Spleen (tissue), 11 donors: Measurements from ENCODE around the gene WDR70. TPM values are rescaled to one million over a fixed set of nuclear protein-coding genes. Genes with fewer than 3 reads are reported as not detected.

Experiments
- DNase-seq: peaks from one replicate; pipeline ENCODE4 v3.0.0-alpha.2; 2020
- H3K27ac ChIP-seq, 8 donors: fragments of 200-600 bp; sonication (generic) in 7 of 8; 1 replicate in 4 of 8; 2 replicates in 4 of 8; pipeline versions ENCODE4 v1.5.0 to v1.8.0; 2016 to 2021; ENCODE audit warnings: inconsistent platforms in 4 of 8, mild to moderate bottlenecking in 4 of 8, moderate library complexity in 1 of 8
- H3K27me3 ChIP-seq, 7 donors: fragments of 200-600 bp; sonication (generic) in 6 of 7; replicated peaks in 1 of 7; 1 replicate in 4 of 7; 2 replicates in 3 of 7; pipeline versions ENCODE4 v1.5.0 to v1.8.0; 2016 to 2021; ENCODE audit warnings: inconsistent platforms in 3 of 7, mild to moderate bottlenecking in 1 of 7
- H3K36me3 ChIP-seq, 6 donors: fragments of 200-600 bp; sonication (generic) in 5 of 6; 1 replicate in 4 of 6; 2 replicates in 2 of 6; pipeline versions ENCODE4 v1.5.0 to v1.8.0; 2016 to 2021; ENCODE audit warnings: inconsistent platforms in 2 of 6
- H3K4me1 ChIP-seq, 6 donors: fragments of 200-600 bp; sonication (generic) in 5 of 6; 1 replicate in 3 of 6; 2 replicates in 3 of 6; pipeline versions ENCODE4 v1.5.0 to v1.8.0; 2016 to 2021; ENCODE audit warnings: inconsistent platforms in 3 of 6
- H3K4me3 ChIP-seq, 8 donors: fragments of 200-600 bp; sonication (generic) in 7 of 8; 1 replicate in 4 of 8; 2 replicates in 4 of 8; pipeline versions ENCODE4 v1.5.0 to v1.8.0; 2016 to 2021; ENCODE audit warnings: inconsistent platforms in 4 of 8, mild to moderate bottlenecking in 4 of 8, moderate library complexity in 2 of 8
- H3K9me3 ChIP-seq, 8 donors: fragments of 200-600 bp; sonication (generic) in 7 of 8; 1 replicate in 4 of 8; 2 replicates in 4 of 8; pipeline versions ENCODE4 v1.5.0 to v1.8.0; 2016 to 2021; ENCODE audit warnings: inconsistent platforms in 4 of 8
- CTCF ChIP-seq, 11 experiments: fragments of 200-600 bp in 7 of 11; fragments of 450-650 bp in 4 of 11; sonication (generic) in 4 of 11; IDR thresholded peaks in 8 of 11; conservative IDR thresholded peaks in 3 of 11; 1 replicate in 7 of 11; 2 replicates in 4 of 11; pipeline versions ENCODE4 v1.4.0 to v1.8.0; 2016 to 2021; ENCODE audit warnings: antibody characterized with exemption in 11 of 11, inconsistent platforms in 4 of 11, mild to moderate bottlenecking in 1 of 11
- POLR2A ChIP-seq, 3 donors: fragments of 450-650 bp; IDR thresholded peaks; one replicate each; pipeline ENCODE4 v1.5.1; 2017; ENCODE audit warnings: antibody characterized with exemption in 3 of 3, mild to moderate bottlenecking in 1 of 3
- POLR2AphosphoS5 ChIP-seq, 3 donors: sonication (generic); formaldehyde crosslinking; IDR thresholded peaks; one replicate each; pipeline ENCODE4 v1.5.1; 2017; ENCODE audit warnings: antibody characterized with exemption in 3 of 3
- WGBS, 5 donors: extraction: QIAGEN DNeasy Blood & Tissue Kit in 3 of 5; methylation state at CpG; one replicate each; pipeline versions ENCODE4 v1.1.5 to v1.1.7; 2013 to 2018; 5-methylcytosine and 5-hydroxymethylcytosine counted together
- intact Hi-C: fragments of 100-400 bp; cut with DNase I; formaldehyde crosslinking; loops from one replicate; pipeline ENCODE4 v1.15.0; 2023; ENCODE audit warnings: low total_unique reads
- polyA plus RNA-seq, 3 donors: library from polyadenylated mRNA; stranded (reverse); fragments of 200-250 nt; gene quantifications; one replicate each; pipeline ENCODE4 v1.2.1, GENCODE V29; 2013
- total RNA-seq, 7 donors: library from RNA; depleted of rRNA in 3 of 7; stranded (reverse); fragments of >200 nt in 3 of 7; fragmentation: NEBNext Ultra II Directional in 4 of 7; extraction: Animal tissue kit (Norgen Biotek cat#: 25700) in 4 of 7; gene quantifications; one replicate each; pipeline versions ENCODE4 v1.1.0 to v1.2.1, GENCODE V29; 2016 to 2021
- donor health status: healthy with polysubstance abuse.
- donor health status: DM: no; HTN: no; CAD: no; lungs with moderate emphysema.
- donor health status: DM: no; HTN: no; CAD: no.
- donor health status: Bipolar disorder and iron deficiency.
- donor health status: healthy.
- donor health status: DM: no; HTN: no; CAD: no.
- donor health status: DM: yes; HTN: yes; CAD: no.

WDR70 gene
- total and polyA plus RNA-seq, 10 donors = 24.7 to 51.7 (median 33.4) TPM

GRCh38 chr5:37715361-37715760, 336.2 kb downstream of the WDR70 start:
- no peak for TF ChIP-seq POLR2A (IDR thresholded peaks at IDR 0.05)
- TF ChIP-seq POLR2AphosphoS5 (IDR thresholded peaks at IDR 0.05) = no peak
- no peak for TF ChIP-seq CTCF (IDR thresholded peaks at IDR 0.05 in 8 of 11, conservative IDR thresholded peaks at IDR 0.05 in 3 of 11)
- intact Hi-C loops = no loop called here
- H3K9me3 ChIP-seq = no peaks in the 10 kb centered on the region

GRCh38 chr5:37715992-37716391, 336.9 kb downstream of the WDR70 start:
- no peak for DNase-seq
- intact Hi-C loops = no loop called here

More at GRCh38 chr5:37715361-37715760, 336.2 kb downstream of the WDR70 start:
- Histone ChIP-seq H3K4me1 (peaks cover 0 to 14% (median 6%) of the 10 kb centered on the region in 6 donors), H3K36me3 (peaks cover 0 to 15% (median 0%) of the 10 kb centered on the region in 6 donors), H3K27ac (no peak overlapping the region), H3K27me3 (no peaks in the 10 kb centered on the region), H3K4me3 (no peak overlapping the region)
- DNase-seq = no peak

GRCh38 chr5:37716405-37716804, 337.3 kb downstream of the WDR70 start:
- intact Hi-C loops = no loop called here
- H3K27me3 ChIP-seq = no peaks in the 10 kb centered on the region
- DNase-seq = no peak
- 93 to 100% (median 95%) methylated on average over 1 of the region's 1 CpG for WGBS, 5 donors
- H3K27ac ChIP-seq = no peak overlapping the region
- peaks cover 0 to 17% (median 0%) of the 10 kb centered on the region in 6 donors for H3K36me3 ChIP-seq
- TF ChIP-seq POLR2AphosphoS5 (IDR thresholded peaks at IDR 0.05) (no peak), CTCF (IDR thresholded peaks at IDR 0.05 in 8 of 11, conservative IDR thresholded peaks at IDR 0.05 in 3 of 11) (no peak), POLR2A (IDR thresholded peaks at IDR 0.05) (no peak)
- no peak overlapping the region for H3K4me3 ChIP-seq
- H3K9me3 ChIP-seq = no peaks in the 10 kb centered on the region
- peaks cover 0 to 14% (median 6%) of the 10 kb centered on the region in 6 donors for H3K4me1 ChIP-seq

More at GRCh38 chr5:37715992-37716391, 336.9 kb downstream of the WDR70 start:
- Histone ChIP-seq H3K4me3 (no peak overlapping the region), H3K4me1 (peaks cover 0 to 14% (median 6%) of the 10 kb centered on the region in 6 donors), H3K27ac (no peak overlapping the region), H3K36me3 (peaks cover 0 to 17% (median 0%) of the 10 kb centered on the region in 6 donors), H3K27me3 (no peaks in the 10 kb centered on the region), H3K9me3 (no peaks in the 10 kb centered on the region)
- 92 to 98% (median 96%) methylated on average over 5 of the region's 5 CpGs for WGBS, 5 donors
- TF ChIP-seq POLR2AphosphoS5 (IDR thresholded peaks at IDR 0.05) = no peak
- no peak for TF ChIP-seq CTCF (IDR thresholded peaks at IDR 0.05 in 8 of 11, conservative IDR thresholded peaks at IDR 0.05 in 3 of 11)
- TF ChIP-seq POLR2A (IDR thresholded peaks at IDR 0.05) = no peak

- peaks cover 0 to 24% (median 0%) of the 10 kb centered on the region in 6 donors for H3K36me3 ChIP-seq
- TF ChIP-seq POLR2A (IDR thresholded peaks at IDR 0.05) (no peak), CTCF (IDR thresholded peaks at IDR 0.05 in 8 of 11, conservative IDR thresholded peaks at IDR 0.05 in 3 of 11) (no peak), POLR2AphosphoS5 (IDR thresholded peaks at IDR 0.05) (no peak)
- no peak overlapping the region for H3K27ac ChIP-seq
- WGBS, 5 donors = 63 to 74% (median 68%) methylated on average over 2 of the region's 2 CpGs
- H3K9me3 ChIP-seq = no peaks in the 10 kb centered on the region
- intact Hi-C loops = no loop called here
- DNase-seq = no peak
- H3K27me3 ChIP-seq = no peaks in the 10 kb centered on the region
- H3K4me3 ChIP-seq = no peak overlapping the region
- H3K4me1 ChIP-seq = peaks cover 0 to 22% (median 6%) of the 10 kb centered on the region in 6 donors
Measured at GRCh38 chr5:37717276-37717612, 338.1 kb downstream of the WDR70 start.
